GM18517 (cell line): ENCODE data around the gene RAD23A.
"Not testable (repeated sequence)": the region's sequence is repeated elsewhere in the genome, so short reads cannot be mapped to it uniquely, and the experiment has no call there.

Experiments used
- ATAC-seq: cut with Tn5 transposase; IDR thresholded peaks from one replicate; pipeline ENCODE4 v1.9.1; 2021; ENCODE audit warnings: mild to moderate bottlenecking, moderate library complexity; ENCODE audit not compliant: unreplicated experiment

The RAD23A gene

DNA sequence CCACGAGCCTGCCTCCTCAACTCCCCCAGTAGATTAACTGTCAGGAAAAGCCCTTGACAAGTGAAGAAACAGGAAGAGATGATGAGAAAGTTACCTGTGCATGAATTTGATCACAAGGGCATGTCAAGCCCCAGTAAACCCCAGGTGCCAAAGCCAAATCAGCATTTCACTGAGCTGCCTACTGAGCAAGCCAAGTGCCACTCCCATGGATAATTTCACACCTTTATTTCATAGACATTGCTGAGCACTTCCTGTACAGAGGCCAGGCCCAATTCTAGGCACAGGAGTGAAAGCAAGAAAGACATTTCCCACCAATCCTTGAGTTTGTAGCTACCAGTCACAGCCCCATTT, 8.9 kb downstream of the RAD23A start:
- no peak for ATAC-seq

DNA sequence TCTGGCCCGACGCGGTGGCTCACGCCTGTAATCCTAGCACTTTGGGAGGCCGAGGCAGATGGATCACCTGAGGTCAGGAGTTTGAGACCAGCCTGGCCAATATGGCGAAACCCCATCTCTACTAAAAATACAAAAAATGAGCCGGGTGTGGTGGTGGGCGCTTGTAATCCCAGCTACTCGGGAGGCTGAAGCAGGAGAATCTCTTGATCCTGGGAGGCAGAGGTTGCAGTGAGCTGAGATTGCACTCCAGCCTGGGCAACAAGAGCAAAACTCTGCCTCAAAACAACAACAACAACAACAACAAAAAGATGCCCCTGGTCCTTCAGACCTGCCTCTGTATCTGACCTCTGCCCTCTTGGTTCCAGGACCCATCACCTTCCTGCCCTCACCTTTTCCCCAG, 9.9 kb downstream of the RAD23A start:
- not testable (repeated sequence) for ATAC-seq

DNA sequence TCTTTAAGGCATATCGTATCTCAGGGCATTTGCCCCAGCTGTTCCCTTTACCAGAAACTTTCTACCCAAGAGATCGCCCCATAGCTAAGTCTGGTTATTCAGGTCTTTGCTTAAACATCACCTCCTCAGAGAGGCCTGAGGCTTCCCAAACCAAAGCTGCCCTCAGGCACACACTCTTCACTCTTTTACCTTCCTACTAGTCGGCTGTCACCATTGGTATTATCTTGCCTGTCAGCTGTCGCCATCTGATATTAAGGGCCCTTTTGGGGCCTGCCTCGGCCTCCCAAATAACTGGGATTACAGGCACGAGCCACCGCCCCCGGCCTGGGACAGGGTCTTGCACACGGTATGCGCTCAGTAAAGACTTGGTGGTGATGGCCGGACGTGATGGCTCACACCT, 10.3 kb downstream of the RAD23A start:
- ATAC-seq: no peak

DNA sequence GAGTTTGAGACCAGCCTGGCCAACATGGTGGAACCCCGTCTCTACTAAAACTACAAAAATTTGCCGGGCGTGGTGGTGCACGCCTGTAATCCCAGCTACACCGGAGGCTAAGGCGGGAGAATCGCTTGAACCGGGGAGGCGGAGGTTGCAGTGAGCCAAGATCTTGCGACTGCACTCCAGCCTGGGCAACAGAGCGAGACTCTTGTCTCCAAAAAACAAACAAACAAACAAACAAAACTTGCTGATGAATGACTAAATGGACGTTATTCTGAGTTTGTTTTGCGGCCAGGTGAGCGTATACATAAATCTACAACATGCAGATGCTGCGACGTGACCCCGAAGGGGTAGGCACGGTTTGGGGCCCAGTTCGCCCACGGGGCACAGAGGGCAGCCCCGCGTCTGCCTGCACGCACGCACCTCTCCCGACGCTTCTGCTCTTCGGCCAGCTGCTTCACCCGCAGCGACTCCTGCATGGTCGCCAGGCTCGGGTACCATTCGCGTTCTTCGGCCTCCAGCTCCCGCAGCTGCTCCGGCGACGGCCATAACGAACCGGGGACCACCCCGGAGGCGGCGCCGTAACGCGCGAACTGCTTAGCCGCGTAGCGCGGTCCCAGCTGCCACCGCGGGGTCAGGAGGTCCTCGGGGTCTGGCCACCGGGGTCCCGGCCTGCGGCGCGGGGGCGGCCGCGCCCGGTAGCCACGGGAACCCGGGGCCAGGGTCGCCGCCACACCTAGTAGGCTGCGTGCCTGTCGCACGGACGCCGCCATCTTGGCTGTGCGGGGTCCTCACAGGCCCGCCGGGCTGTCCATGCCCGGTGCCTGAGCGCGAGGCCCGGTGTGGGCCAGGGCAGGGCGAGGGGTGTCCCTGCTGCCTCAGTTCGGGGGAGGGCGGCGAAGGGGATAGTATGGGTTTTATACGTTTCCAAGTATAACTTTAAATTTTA, 11.1 kb downstream of the RAD23A start, which contains the start of gene GADD45GIP1:
GADD45GIP1 (minus strand) TSS at position 778 of the 943 bp plus-strand sequence; CDS start at position 767, 11 bp downstream.
- ATAC-seq: no peak

DNA sequence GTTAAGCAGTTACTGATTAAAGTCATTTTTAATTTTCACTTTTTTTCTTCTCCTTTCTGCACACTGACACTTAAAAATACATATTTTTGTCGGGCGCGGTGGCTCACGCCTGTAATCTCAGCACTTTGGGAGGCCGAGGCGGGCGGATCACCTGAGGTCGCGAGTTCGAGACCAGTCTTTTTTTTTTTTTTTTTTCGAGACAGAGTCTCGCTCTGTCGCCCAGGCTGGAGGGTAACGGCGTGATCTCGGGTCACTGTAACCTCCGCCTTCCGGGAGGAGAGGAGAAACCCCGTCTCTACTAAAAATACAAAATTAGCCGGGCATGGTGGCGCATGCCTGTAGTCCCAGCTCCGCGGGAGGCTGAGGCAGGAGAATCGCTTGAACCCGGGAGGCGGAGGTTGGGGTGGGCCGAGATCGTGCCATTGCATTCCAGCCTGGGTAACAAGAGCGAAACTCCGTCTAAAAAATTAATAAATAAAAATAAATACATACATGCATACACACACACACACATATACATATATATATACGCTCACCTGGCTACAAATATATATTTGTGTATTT, 11.8 kb downstream of the RAD23A start:
- not testable (repeated sequence) for ATAC-seq

DNA sequence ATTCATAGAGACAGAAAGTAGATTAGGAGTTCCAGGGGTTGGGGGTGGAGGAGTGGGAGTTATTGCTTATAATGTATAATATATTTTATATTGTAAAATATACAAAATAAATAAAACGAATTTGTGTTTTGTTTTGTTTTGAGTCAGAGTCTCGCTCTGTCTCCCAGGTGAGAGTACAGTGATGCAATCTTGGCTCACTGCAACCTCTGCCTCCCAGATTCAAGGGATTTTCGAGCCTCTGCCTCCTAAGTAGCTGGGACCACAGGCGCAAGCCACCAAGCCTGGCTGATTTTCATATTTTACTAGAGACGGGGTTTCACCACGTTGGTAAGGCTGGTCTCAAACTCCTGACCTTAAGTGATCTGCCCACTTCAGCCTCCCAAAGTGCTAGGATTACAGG, 13.8 kb downstream of the RAD23A start:
- no peak for ATAC-seq

DNA sequence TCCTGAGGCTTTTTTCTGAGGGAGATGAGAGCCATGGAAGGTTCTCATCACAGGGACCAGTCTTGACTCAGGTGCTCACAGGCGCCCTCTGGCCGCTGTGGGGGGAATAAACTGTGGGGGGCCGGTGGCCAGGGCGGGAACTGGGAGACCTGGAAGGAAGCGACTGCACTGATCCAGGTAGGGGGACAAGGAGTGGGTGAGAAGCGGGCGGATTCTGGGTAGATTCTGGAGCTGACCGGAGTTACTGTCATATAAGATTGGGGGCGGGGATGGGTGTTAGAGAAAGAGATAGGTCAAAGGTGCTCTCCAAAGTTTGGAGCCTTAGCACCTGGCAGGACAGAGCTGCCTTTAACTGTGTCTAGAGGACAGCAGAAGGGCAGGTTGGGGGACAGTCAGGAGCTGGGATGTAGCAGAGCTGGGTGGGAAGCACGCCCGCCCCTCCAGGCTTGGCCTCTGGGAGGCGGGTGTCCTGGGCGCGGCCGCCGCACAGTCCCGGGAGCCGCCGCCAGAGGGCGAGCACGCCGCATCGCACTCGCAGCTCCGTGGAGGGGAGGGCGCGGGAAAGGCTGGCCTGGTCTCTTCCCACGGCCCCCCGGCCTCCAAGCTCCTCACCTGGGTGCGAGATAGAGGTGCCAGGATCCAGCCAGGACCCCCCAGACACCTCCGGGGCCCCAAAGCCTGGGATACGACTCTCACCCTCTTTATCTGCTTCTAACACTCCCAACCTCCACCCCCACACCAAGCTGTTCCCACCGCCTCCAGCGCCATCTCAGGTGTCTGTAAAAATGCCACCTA, 19.6 kb downstream of the RAD23A start:
- no peak for ATAC-seq

DNA sequence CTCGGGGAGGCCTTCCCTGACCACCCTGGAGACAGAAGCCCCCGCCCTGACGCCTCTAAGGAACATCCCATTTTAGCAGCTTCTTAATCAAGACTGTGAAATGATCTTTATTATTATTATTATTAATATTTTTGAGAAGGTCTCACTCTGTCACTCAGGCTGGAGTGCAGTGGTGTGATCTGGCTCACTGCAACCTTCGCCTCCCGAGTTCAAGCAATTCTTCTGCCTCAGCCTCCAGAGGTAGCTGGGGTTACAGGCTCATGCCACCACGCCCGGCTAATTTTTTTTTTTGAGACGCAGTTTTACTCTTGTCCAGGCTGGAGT, 20.1 kb downstream of the RAD23A start:
- no peak for ATAC-seq

DNA sequence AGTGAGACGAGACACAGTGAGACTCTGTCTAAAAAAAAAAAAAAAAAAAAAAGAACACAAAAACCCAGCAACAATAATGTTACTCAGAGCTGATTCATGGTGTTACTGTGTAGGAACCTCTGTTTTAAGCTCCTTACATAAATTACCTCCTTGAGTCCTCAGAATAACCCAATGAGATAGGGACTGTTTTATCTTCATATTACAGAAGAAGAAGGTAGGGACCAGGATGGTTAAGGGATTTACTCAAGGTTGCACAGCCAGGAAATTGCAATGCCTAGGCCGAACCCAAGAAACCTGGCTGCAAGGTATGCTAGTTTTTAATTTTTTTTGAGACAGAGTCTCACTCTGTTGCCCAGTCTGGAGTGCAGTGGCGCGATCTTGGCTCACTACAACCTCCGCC, 22.2 kb downstream of the RAD23A start:
- no peak for ATAC-seq

DNA sequence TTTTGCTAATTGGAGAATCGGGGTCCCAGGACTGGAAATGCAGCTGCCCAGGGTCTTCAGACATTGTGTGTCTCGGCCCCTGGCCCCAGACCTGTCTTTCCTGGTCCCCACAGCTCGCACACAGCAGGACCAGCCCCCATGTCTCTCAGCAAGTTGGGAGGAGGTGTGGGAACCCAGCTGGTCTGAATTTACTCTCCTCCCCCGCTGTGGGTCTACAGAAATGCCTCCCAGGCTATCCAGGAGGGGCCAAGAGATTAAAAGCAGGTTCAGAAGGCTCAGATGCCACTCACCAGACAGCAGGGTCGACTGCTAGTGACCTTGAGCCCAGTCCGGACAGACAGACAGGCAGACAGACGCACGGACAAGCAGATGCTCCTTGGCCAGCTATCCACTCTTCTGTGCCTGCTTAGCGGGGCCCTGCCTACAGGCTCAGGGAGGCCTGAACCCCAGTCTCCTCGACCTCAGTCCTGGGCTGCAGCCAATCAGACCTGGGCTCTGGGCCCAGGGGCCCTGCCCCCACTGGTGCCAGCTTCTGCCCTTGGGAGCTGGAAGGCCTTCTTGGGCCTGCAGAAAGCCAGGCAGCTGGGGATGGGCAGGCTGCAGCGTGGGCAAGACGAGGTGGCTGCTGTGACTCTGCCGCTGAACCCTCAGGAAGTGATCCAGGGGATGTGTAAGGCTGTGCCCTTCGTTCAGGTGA, 23.8 kb downstream of the RAD23A start, which contains the start of gene DAND5:
DAND5 (plus strand) TSS at position 285 of the 697 bp plus-strand sequence; CDS start at position 370, 85 bp downstream.
- no peak for ATAC-seq

DNA sequence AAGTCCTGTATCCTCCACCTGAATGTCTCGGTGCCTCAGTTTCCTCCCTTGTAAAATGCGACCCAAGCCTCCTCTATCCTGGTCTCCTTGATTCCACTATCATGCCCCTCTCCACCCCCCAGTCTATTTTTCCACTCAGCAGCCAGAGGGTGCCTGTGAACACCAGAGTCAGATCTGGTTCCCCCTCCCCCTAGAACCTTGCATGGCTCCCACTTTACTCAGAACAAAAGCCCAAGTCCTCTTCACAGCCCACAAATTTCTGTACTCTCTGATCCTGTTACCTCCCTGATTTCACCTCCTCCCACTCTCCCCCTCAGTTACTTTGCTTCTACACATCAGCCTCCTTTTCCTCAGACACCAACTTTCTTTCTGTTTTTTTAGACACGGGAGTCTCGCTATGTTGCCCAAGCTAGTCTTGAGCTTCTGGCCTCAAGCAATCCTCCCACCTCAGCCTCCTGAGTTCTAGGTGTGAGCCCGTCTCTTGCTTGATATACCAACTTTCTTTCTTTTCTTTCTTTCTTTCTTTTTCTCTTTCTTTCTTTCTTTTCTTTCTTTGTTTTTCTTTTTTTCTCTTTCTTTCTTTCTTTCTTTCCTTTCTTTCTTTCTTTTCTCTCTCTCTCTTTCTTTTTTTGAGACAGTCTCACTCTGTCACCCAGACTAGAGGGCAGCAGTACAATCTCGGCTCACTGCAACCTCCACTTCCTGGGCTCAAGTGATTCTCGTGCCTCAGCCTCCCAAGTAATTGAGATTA, 24.6 kb downstream of the RAD23A start:
- ATAC-seq: no peak

DNA sequence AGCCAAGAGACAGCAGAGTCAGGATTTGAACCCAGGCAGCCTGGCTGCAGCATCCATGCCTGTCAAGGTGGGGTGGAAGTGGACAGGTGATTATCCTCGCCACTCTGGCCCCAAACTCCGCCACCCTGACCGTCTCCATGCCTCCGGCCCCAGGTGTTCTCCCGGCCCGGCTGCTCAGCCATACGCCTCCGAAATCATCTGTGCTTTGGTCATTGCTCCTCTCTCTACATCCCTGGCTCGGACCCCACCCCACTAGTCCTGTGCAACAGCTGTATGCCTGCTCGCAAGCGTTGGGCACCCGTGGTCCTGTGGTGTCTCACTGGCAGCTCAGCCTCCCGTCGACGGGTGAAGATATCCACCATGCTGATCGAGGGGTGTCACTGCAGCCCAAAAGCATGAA, 27.6 kb downstream of the RAD23A start:
- no peak for ATAC-seq

DNA sequence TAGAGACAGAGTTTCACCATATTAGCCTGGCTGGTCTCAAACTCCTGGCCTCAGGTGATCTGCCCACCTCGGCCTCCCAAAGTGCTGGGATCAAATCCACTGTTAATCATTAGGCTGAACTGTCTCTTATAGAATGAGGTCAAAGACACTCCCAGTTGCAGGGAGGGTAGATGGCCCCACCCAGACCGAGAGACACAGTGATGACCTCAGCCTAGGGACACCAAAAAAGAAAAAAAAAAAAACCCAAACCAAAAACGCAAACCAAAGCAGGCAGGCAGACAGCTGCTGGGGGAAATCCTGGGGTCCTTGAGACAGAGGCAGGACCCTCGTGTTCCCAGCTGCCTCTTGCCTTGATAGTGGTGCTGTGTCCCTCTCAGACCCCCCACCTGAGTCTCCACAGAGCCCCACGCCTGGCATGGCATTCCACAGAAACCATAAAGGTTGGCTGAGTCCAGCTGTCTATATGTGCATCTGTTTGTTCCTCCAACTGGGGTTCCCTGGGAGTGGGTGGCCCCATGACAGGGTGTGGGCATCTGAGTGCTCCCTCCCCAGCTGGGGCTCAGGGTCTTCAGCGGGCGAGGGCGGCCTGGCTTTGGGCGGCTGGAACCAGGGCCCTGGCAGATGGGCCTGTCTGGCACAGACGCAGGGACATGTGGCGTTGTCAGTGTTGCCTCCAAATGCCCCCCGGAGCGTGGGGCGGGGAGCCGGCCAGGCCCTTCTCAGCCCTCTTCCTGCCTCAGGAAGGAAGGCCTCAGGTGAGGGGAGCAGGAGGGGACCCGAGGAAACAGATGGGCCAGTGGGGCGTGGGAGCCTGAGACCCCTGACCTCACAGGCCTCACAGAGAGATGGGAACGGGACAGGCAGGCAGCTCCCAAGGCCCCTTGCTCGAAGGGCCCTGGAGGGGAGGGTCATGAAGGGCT, 28.9 kb downstream of the RAD23A start:
- ATAC-seq: no peak

DNA sequence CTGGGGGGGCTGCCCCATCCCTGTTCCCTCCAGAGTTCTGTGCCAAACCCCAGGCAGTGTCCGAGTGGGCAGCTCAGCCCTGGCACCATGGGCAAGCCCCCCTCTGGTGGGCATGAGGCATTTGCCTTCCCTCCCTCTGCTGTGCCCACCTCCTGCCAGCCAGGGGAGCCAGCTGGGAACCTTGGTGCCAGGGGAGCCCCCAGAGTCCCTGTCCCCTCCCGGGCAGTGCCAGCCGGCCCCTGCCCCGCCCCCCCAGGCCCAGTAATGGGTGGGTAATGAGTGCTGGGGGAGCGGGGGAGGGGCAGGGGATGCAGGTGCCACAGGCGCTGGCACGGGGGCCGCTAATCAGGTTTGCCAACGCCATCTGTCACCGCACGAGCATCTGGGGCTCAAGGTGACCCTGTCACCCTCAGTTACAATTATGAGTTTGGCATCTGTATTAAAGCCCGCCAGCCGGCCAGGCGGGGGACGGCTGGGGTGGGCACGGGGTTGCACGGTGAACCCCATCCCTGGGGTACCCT, 29.6 kb downstream of the RAD23A start:
- no peak for ATAC-seq

DNA sequence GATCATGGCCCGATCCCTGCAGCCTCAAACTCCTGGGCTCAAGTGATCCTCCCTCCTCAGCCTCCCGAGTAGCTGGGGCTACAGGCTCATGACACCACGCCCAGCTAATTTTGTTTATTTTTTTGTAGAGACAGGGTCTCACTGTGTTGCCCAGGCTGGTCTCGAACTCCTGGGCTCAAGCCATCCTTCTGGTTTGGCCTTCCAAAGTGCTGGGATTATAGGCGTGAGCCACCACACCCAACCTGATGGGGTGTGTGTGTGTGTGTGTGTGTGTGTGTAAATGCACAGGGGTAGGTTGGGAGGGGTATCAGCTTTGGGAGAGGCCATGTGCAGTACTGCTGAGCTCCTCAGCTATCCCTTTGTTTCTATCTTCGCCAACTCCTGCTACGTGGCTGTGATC, 30.4 kb downstream of the RAD23A start:
- not testable (repeated sequence) for ATAC-seq

DNA sequence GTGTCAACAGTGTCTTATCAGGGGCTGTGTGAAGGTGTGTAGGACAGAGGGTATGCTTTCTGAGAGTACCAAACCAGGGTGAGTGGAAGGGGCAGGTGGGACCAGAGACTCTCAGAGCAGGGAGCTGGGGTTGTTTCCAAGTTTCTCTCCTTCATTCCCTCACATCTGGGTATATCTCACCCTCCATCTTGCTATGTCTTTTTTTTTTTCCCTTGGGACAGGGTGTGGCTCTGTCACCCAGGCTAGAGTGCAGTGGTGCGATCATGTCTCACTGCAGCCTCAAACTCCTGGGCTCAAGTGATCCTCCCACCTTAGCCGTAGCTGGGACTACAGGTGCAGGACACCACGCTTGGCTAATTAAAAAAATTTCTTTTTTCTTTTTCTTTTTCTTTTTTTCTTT, 34.3 kb downstream of the RAD23A start:
- no peak for ATAC-seq

DNA sequence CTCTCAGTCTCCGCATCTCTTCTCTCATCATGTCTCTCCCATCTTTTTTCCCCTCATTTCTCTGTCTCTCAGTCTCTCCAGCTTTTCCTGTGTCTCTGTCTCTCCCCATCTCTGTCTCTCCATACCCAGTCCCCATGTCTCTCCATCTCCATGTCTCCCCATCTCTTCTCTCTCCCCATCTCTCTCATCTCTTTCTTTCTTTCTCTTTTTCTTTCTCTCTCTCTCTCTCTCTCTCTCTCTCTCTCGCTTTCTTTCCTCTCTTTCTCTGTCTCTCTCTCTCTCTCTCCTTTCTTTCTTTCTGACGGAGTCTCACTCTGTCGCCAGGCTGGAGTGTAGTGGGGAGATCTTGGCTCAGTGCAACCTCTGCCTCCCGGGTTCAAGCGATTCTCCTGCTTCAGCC, 37.0 kb downstream of the RAD23A start:
- ATAC-seq: no peak

DNA sequence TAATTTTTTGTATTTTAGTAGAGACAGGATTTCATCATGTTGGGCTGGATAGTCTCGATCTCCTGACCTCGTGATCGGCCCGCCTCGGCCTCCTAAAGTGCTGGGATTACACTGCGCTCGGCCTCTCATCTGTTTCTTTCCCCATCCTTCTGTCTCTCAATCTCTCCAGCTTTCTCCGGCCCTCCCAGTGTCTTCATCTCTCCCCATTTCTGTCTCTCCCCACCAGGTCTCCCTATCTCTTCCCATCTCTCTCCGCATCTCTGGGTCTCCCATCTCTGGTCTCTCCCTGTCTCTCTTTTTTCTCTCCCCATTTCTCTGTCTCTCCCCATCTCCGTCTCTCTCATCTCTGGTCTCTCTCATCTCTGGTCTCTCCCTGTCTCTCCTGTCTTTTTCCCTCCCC, 37.4 kb downstream of the RAD23A start:
- no peak for ATAC-seq

DNA sequence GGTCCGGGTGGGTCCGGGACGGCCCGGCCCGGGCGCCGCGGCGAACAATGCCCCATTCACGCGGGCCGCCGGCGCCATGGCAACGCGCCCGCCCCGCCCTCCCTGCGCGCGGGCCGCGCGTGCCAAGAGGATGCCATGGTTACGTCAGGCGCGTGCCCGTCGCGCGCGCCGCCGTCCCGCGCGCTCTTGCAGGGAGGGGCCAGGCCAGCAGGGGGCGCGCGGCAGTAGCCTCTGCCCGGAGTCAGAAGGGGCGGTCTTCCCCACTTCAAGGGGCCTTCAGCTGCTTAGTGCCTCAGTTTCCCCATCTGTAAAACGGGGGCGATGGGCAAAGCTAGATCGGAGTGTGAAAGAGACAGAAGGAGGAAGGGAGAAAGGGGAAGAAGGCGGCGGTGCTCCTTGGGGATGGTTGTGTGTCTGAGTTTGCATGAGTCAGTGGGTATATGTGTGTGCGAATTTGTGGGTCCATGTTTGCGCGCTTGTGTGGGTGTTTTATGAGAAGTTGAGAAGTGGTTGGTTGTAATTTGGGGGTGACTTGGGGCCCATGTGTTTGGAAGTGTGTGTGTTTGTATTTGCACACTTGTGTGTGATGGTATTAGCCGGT, 38.0 kb downstream of the RAD23A start:
- no peak for ATAC-seq
